ENCODE results near the gene LKAAEAR1. TPM values are rescaled to one million over a fixed set of nuclear protein-coding genes. Genes with fewer than 3 reads are reported as not detected.
A peak's percentile ranks its signal among the peaks of the same experiment; 100 is the strongest.

Gene LKAAEAR1
- total RNA-seq, 6 experiments from 2014 or later, result not detected

- DNase-seq (peak in 2 of 3 donors; percentile 33 to 44), ATAC-seq (no peak)
- intact Hi-C loops (cut with DNase I), result no loop called here
- Histone ChIP-seq H3K4me1 (no peaks in the 10 kb centered on the region), H3K27ac (no peak overlapping the region), H3K9me3 (no peaks in the 10 kb centered on the region), H3K36me3 (no peaks in the 10 kb centered on the region), H3K27me3 (no peaks in the 10 kb centered on the region), H3K4me3 (no peak overlapping the region)
- WGBS (ENCODE audit: insufficient coverage, low coverage, low lambda C conversion rate, missing lambda C conversion rate), result 80% methylated on average over 1 of the region's 14 CpGs
- TF ChIP-seq POLR2A (IDR thresholded peaks at IDR 0.05), result no peak
- TF ChIP-seq, protein P1, sequence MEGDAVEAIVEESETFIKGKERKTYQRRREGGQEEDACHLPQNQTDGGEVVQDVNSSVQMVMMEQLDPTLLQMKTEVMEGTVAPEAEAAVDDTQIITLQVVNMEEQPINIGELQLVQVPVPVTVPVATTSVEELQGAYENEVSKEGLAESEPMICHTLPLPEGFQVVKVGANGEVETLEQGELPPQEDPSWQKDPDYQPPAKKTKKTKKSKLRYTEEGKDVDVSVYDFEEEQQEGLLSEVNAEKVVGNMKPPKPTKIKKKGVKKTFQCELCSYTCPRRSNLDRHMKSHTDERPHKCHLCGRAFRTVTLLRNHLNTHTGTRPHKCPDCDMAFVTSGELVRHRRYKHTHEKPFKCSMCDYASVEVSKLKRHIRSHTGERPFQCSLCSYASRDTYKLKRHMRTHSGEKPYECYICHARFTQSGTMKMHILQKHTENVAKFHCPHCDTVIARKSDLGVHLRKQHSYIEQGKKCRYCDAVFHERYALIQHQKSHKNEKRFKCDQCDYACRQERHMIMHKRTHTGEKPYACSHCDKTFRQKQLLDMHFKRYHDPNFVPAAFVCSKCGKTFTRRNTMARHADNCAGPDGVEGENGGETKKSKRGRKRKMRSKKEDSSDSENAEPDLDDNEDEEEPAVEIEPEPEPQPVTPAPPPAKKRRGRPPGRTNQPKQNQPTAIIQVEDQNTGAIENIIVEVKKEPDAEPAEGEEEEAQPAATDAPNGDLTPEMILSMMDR (IDR thresholded peaks at IDR 0.05), result no peak
Observed at GRCh38 chr20:64114356-64114971, 30.3 kb upstream of the LKAAEAR1 start.

GRCh38 chr20:64113796-64114355, 29.7 kb upstream of the LKAAEAR1 start:
- TF ChIP-seq, protein P1 (IDR thresholded peaks at IDR 0.05), result no peak
- no peak for TF ChIP-seq POLR2A (IDR thresholded peaks at IDR 0.05)
- DNase-seq (peak in 2 of 3 donors; percentile 20 to 28), ATAC-seq (no peak)
- no peaks in the 10 kb centered on the region for H3K36me3 ChIP-seq
- intact Hi-C loops (cut with DNase I), result no loop called here
- no peaks in the 10 kb centered on the region for H3K4me1 ChIP-seq
- no peak overlapping the region for H3K4me3 ChIP-seq
- 75% methylated on average over 10 of the region's 13 CpGs for WGBS (ENCODE audit: insufficient coverage, low coverage, low lambda C conversion rate, missing lambda C conversion rate)
- H3K27me3 ChIP-seq, result no peaks in the 10 kb centered on the region
- H3K9me3 ChIP-seq, result no peaks in the 10 kb centered on the region
- H3K27ac ChIP-seq, result no peak overlapping the region

DNA sequence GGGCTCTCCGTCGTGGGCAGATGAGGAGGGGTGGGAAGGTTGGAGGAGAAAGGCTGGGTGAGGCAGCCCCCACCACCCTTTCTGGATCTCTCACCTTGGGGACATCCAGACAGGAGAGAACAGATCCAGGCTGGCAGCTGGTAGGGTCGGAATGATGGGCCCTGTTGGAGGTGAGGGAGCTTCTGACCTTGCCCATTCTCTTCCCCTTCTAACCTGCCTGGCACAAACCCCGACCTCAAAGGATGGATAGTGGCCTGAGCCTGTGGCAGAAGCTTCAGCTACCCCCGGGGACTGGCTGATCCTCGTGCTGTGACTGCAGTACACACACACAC, 29.2 kb upstream of the LKAAEAR1 start:
- Histone ChIP-seq H3K36me3 (no peaks in the 10 kb centered on the region), H3K27ac (no peak overlapping the region), H3K4me3 (no peak overlapping the region), H3K9me3 (no peaks in the 10 kb centered on the region), H3K4me1 (no peaks in the 10 kb centered on the region), H3K27me3 (no peaks in the 10 kb centered on the region)
- DNase-seq, result peak in 1 of 3 donors; percentile 30
- TF ChIP-seq POLR2A (IDR thresholded peaks at IDR 0.05), result no peak
- TF ChIP-seq, protein P1 (IDR thresholded peaks at IDR 0.05), result no peak
- ATAC-seq, result no peak
- intact Hi-C loops (cut with DNase I), result no loop called here
- no CpG with 5 or more reads among the region's 6 CpGs for WGBS (ENCODE audit: insufficient coverage, low coverage, low lambda C conversion rate, missing lambda C conversion rate)

DNA sequence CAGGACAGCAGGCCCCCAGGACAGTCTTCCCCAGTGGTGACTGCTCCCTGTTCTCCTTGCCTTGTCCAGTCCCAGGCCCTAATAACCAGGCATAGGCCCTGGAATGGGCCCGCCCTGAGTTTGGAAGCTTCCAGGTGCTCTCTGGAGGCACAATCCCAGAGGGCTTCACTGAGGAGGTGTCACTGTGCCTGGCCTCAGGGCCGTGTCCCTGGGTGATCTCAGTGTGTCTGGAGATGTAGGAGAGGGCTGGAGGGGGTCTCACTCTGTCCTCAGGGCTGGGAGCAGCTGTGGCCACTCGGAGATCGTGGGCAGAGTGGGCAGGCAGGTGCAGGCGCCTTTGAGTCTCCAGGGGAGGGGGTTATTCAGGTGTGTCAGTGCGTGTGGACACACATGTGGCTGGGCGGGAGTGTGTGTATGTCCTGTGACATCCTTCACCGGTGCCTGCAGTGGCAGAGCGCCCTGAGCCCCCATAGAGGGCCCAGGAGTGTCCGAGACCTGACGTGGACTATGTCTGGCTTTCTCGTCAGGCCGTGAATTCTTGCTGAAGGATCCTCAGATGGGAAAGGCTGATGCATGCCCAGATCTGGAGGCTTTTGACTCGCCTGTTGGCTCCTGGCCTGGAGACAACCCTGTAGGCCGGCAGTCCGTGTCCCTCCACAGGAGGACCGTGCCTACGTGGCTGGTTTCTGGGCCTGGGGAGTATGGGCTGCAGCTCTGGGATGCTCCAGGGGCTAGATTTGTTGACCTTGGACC, 28.7 kb upstream of the LKAAEAR1 start:
- no peak for ATAC-seq
- Histone ChIP-seq H3K27me3 (no peaks in the 10 kb centered on the region), H3K4me1 (no peaks in the 10 kb centered on the region), H3K4me3 (no peak overlapping the region), H3K36me3 (no peaks in the 10 kb centered on the region), H3K9me3 (no peaks in the 10 kb centered on the region), H3K27ac (no peak overlapping the region)
- TF ChIP-seq, protein P1 (IDR thresholded peaks at IDR 0.05), result no peak
- no peak for TF ChIP-seq POLR2A (IDR thresholded peaks at IDR 0.05)
- no CpG with 5 or more reads among the region's 18 CpGs for WGBS (ENCODE audit: insufficient coverage, low coverage, low lambda C conversion rate, missing lambda C conversion rate)
- peak in 2 of 3 donors; percentile 42 to 43 for DNase-seq
- intact Hi-C loops (cut with DNase I), result no loop called here
